Mesothelial cell of epicardium (in vitro differentiated cells): Measurements from ENCODE around the gene SFSWAP. TPM values are rescaled to one million over a fixed set of nuclear protein-coding genes. Genes with fewer than 3 reads are reported as not detected.

Experiments used
- DNase-seq, 2 experiments: peaks; one replicate each; pipeline ENCODE4 v3.0.0; 2021; ENCODE audit warnings: low spot score in 2 of 2; ENCODE audit not compliant: unreplicated experiment in 2 of 2
- H3K27ac Mint-ChIP-seq: 2 replicates; pipeline ENCODE4 v1.8.0; 2021; ENCODE audit warnings: mixed read lengths
- H3K27me3 Mint-ChIP-seq: 2 replicates; pipeline ENCODE4 v1.8.0; 2021; ENCODE audit warnings: low read depth, mixed read lengths
- H3K36me3 Mint-ChIP-seq: 2 replicates; pipeline ENCODE4 v1.8.0; 2021; ENCODE audit warnings: mixed read lengths
- H3K4me1 Mint-ChIP-seq: 2 replicates; pipeline ENCODE4 v1.8.0; 2021; ENCODE audit warnings: mixed read lengths
- H3K4me3 Mint-ChIP-seq: 2 replicates; pipeline ENCODE4 v1.8.0; 2021; ENCODE audit warnings: mild to moderate bottlenecking, moderate library complexity, mixed read lengths
- H3K9me3 Mint-ChIP-seq: 2 replicates; pipeline ENCODE4 v1.8.0; 2021; ENCODE audit warnings: mixed read lengths
- total RNA-seq: library from RNA; stranded (reverse); gene quantifications from 3 replicates; pipeline ENCODE4 v1.2.1, GENCODE V29; 2021
- TF ChIP-seq, protein P1 (sequence below): fragments of 200-600 bp; sonication (generic); IDR thresholded peaks from one replicate; pipeline ENCODE4 v1.5.0; 2021; ENCODE audit warnings: antibody characterized with exemption; ENCODE audit not compliant: unreplicated experiment

Gene SFSWAP
- total RNA-seq, 1 donor from 2014 or later: 73.0 TPM

GRCh38 chr12:131770120-131770519 is 59.2 kb downstream of the SFSWAP start:
- Mint-ChIP-seq H3K9me3 (peaks cover 3% of the 10 kb centered on the region), H3K36me3 (peaks cover 45% of the 10 kb centered on the region), H3K27ac (no peak overlapping the region), H3K4me3 (no peak overlapping the region), H3K27me3 (no peaks in the 10 kb centered on the region), H3K4me1 (no peaks in the 10 kb centered on the region)
- TF ChIP-seq, protein P1, sequence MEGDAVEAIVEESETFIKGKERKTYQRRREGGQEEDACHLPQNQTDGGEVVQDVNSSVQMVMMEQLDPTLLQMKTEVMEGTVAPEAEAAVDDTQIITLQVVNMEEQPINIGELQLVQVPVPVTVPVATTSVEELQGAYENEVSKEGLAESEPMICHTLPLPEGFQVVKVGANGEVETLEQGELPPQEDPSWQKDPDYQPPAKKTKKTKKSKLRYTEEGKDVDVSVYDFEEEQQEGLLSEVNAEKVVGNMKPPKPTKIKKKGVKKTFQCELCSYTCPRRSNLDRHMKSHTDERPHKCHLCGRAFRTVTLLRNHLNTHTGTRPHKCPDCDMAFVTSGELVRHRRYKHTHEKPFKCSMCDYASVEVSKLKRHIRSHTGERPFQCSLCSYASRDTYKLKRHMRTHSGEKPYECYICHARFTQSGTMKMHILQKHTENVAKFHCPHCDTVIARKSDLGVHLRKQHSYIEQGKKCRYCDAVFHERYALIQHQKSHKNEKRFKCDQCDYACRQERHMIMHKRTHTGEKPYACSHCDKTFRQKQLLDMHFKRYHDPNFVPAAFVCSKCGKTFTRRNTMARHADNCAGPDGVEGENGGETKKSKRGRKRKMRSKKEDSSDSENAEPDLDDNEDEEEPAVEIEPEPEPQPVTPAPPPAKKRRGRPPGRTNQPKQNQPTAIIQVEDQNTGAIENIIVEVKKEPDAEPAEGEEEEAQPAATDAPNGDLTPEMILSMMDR: no peak
- DNase-seq: no peak

GRCh38 chr12:131771965-131772364 is 61.1 kb downstream of the SFSWAP start:
- peaks cover 36% of the 10 kb centered on the region for H3K36me3 Mint-ChIP-seq
- TF ChIP-seq, protein P1: no peak
- H3K27me3 Mint-ChIP-seq: no peaks in the 10 kb centered on the region
- DNase-seq: no peak
- no peak overlapping the region for H3K27ac Mint-ChIP-seq
- no peaks in the 10 kb centered on the region for H3K9me3 Mint-ChIP-seq
- no peaks in the 10 kb centered on the region for H3K4me1 Mint-ChIP-seq
- H3K4me3 Mint-ChIP-seq: no peak overlapping the region

GRCh38 chr12:131773582-131774221 is 62.8 kb downstream of the SFSWAP start:
- DNase-seq: no peak
- Mint-ChIP-seq H3K9me3 (no peaks in the 10 kb centered on the region), H3K27me3 (no peaks in the 10 kb centered on the region), H3K27ac (no peak overlapping the region), H3K4me3 (no peak overlapping the region), H3K4me1 (no peaks in the 10 kb centered on the region), H3K36me3 (peaks cover 33% of the 10 kb centered on the region)
- TF ChIP-seq, protein P1: no peak

DNA sequence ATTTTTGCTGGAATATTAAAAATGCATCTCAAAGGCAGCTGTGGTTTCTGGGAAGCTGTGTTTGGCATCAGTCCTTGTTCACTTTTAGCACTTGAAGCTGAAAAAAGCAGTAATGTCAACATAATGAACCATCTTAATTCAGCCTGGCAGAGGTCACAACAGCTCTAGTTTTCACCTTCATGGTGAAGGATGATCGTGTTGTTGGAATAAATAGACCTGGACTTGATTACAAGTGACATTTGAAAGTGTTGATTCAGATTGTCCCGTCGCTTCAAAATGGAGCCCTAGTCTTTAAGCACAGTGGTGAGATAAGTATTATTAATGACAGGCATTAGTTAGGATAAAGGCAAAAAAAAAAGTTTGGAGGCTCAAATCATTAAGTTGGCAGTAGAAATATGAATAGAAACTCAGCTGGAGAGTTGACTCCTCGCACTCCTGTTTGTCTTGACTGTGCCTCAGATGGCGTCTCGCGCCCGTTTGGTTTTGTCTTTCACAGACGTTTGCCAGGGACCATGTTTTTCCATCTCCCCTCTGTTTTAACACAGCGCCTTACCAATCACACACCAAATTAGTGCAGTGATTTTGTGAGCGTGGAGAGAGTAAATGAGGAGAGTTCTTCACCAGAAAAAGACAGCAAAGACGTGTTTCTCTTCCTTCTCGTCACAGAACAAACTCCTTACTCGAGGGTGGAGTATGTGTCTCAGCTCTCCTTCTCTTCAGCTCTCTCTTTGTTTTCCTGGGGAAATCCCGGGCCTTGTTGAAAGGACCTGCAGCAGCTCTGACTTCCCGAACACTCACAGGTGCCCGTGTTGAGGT is 63.9 kb downstream of the SFSWAP start:
- no peaks in the 10 kb centered on the region for H3K27me3 Mint-ChIP-seq
- TF ChIP-seq, protein P1: no peak
- no peak overlapping the region for H3K4me3 Mint-ChIP-seq
- DNase-seq: no peak
- H3K36me3 Mint-ChIP-seq: peaks cover 34% of the 10 kb centered on the region
- no peaks in the 10 kb centered on the region for H3K4me1 Mint-ChIP-seq
- no peaks in the 10 kb centered on the region for H3K9me3 Mint-ChIP-seq
- peak overlapping the region; percentile 9 for H3K27ac Mint-ChIP-seq

GRCh38 chr12:131775392-131776236 is 64.7 kb downstream of the SFSWAP start:
- peak overlapping the region; percentile 34 for H3K27ac Mint-ChIP-seq

More at GRCh38 chr12:131775392-131776236, 64.7 kb downstream of the SFSWAP start:
- peaks cover 34% of the 10 kb centered on the region for H3K36me3 Mint-ChIP-seq
- no peak for DNase-seq
- H3K4me1 Mint-ChIP-seq: no peaks in the 10 kb centered on the region
- H3K27me3 Mint-ChIP-seq: no peaks in the 10 kb centered on the region
- no peaks in the 10 kb centered on the region for H3K9me3 Mint-ChIP-seq
- TF ChIP-seq, protein P1: no peak
- no peak overlapping the region for H3K4me3 Mint-ChIP-seq
